T1000 (cell line): ENCODE results near the gene PLA2R1.
A peak's percentile ranks its signal among the peaks of the same experiment; 100 is the strongest.

Source experiments
- DNase-seq: peaks from one replicate; lab custom pipeline; 2025; ENCODE audit warnings: mixed read lengths; lab: John Stamatoyannopoulos, UW

Gene PLA2R1

GRCh38 chr2:160062292-160063005, at the start of gene PLA2R1:
Gene PLA2R1, minus strand, starts transcription at chr2:160062615. Its CDS starts 212 bp downstream, at chr2:160062403.
- no peak for DNase-seq

GRCh38 chr2:160110674-160111239, 48.3 kb upstream of the PLA2R1 start:
- no peak for DNase-seq

- DNase-seq = peak; percentile 41
Observed at GRCh38 chr2:160109939-160110673, 47.7 kb upstream of the PLA2R1 start.

GRCh38 chr2:160109243-160109642, 46.8 kb upstream of the PLA2R1 start:
- DNase-seq = no peak

GRCh38 chr2:160108646-160109045, 46.2 kb upstream of the PLA2R1 start:
- DNase-seq = no peak

- DNase-seq = no peak
Observed at GRCh38 chr2:160105366-160105765, 43.0 kb upstream of the PLA2R1 start.

GRCh38 chr2:160104115-160104514, 41.7 kb upstream of the PLA2R1 start:
- no peak for DNase-seq

GRCh38 chr2:160097326-160097725, 34.9 kb upstream of the PLA2R1 start:
- no peak for DNase-seq

GRCh38 chr2:160096409-160096808, 34.0 kb upstream of the PLA2R1 start:
- no peak for DNase-seq

- DNase-seq = no peak
Observed at GRCh38 chr2:160092445-160092844, 30.0 kb upstream of the PLA2R1 start.

- no peak for DNase-seq
Observed at GRCh38 chr2:160091381-160091780, 29.0 kb upstream of the PLA2R1 start.

- no peak for DNase-seq
Observed at GRCh38 chr2:160087854-160088745, 25.7 kb upstream of the PLA2R1 start.

- DNase-seq = no peak
Observed at GRCh38 chr2:160085662-160086061, 23.2 kb upstream of the PLA2R1 start.

GRCh38 chr2:160077912-160078810, 15.7 kb upstream of the PLA2R1 start:
- DNase-seq = no peak

GRCh38 chr2:160076914-160077313, 14.5 kb upstream of the PLA2R1 start:
- DNase-seq = no peak

- DNase-seq = no peak
Observed at GRCh38 chr2:160076241-160076640, 13.8 kb upstream of the PLA2R1 start.

- no peak for DNase-seq
Observed at GRCh38 chr2:160075171-160075570, 12.8 kb upstream of the PLA2R1 start.

- DNase-seq = no peak
Observed at GRCh38 chr2:160073284-160073888, 11.0 kb upstream of the PLA2R1 start.

- no peak for DNase-seq
Observed at GRCh38 chr2:160068906-160069305, 6.5 kb upstream of the PLA2R1 start.

GRCh38 chr2:160064916-160065315, 2.5 kb upstream of the PLA2R1 start:
- no peak for DNase-seq
